ENCODE results near the gene PHOSPHO2.

GRCh38 chr2:169684135-169684565 lies 10.1 kb upstream of the PHOSPHO2 start:
- TF ChIP-seq EZH2 (optimal IDR thresholded peaks at IDR 0.05; ENCODE audit: low read depth, low read length): no peak
- TF ChIP-seq, protein P1, sequence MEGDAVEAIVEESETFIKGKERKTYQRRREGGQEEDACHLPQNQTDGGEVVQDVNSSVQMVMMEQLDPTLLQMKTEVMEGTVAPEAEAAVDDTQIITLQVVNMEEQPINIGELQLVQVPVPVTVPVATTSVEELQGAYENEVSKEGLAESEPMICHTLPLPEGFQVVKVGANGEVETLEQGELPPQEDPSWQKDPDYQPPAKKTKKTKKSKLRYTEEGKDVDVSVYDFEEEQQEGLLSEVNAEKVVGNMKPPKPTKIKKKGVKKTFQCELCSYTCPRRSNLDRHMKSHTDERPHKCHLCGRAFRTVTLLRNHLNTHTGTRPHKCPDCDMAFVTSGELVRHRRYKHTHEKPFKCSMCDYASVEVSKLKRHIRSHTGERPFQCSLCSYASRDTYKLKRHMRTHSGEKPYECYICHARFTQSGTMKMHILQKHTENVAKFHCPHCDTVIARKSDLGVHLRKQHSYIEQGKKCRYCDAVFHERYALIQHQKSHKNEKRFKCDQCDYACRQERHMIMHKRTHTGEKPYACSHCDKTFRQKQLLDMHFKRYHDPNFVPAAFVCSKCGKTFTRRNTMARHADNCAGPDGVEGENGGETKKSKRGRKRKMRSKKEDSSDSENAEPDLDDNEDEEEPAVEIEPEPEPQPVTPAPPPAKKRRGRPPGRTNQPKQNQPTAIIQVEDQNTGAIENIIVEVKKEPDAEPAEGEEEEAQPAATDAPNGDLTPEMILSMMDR (IDR thresholded peaks at IDR 0.05; ENCODE audit: low read length): no peak
